ENCODE results near the gene FEM1C. TPM values are rescaled to one million over a fixed set of nuclear protein-coding genes. Genes with fewer than 3 reads are reported as not detected.

The FEM1C gene
- polyA plus RNA-seq, 1 experiment, result 14.1 TPM

GRCh38 chr5:115522832-115523403, 21.7 kb downstream of the FEM1C start:
- Histone ChIP-seq H3K27ac (ENCODE audit: low read depth, low read length) (no peak overlapping the region), H3K9me3 (ENCODE audit: control insufficient read depth, insufficient read depth, low read length) (no peaks in the 10 kb centered on the region), H3K4me3 (ENCODE audit: low read depth, low read length) (no peak overlapping the region), H3K27me3 (ENCODE audit: control insufficient read depth, insufficient read depth, low read length) (no peaks in the 10 kb centered on the region)
- POLR2A ChIA-PET, result no interaction called here
- CTCF ChIA-PET, result interaction anchor here (1.1 kb wide), 1 partner anchor 111 kb away, joined by 3 read pairs; no protein-coding TSS in a partner anchor
- no peak for TF ChIP-seq CTCF (IDR thresholded peaks at IDR 0.05; ENCODE audit: low read depth, low read length)
- no peak for DNase-seq (ENCODE audit: low read depth, low spot score)

GRCh38 chr5:115520191-115520590, 24.4 kb downstream of the FEM1C start:
- Histone ChIP-seq H3K27me3 (ENCODE audit: control insufficient read depth, insufficient read depth, low read length) (no peaks in the 10 kb centered on the region), H3K4me3 (ENCODE audit: low read depth, low read length) (no peak overlapping the region), H3K27ac (ENCODE audit: low read depth, low read length) (no peak overlapping the region), H3K9me3 (ENCODE audit: control insufficient read depth, insufficient read depth, low read length) (no peaks in the 10 kb centered on the region)
- no peak for DNase-seq (ENCODE audit: low read depth, low spot score)
- POLR2A ChIA-PET, result no interaction called here
- CTCF ChIA-PET, result interaction anchor here (2.0 kb wide), 1 partner anchor 12 kb away, joined by 8 read pairs; no protein-coding TSS in a partner anchor
- no peak for TF ChIP-seq CTCF (IDR thresholded peaks at IDR 0.05; ENCODE audit: low read depth, low read length)

- Histone ChIP-seq H3K27me3 (ENCODE audit: control insufficient read depth, insufficient read depth, low read length) (no peaks in the 10 kb centered on the region), H3K4me3 (ENCODE audit: low read depth, low read length) (no peak overlapping the region), H3K27ac (ENCODE audit: low read depth, low read length) (no peak overlapping the region), H3K9me3 (ENCODE audit: control insufficient read depth, insufficient read depth, low read length) (no peaks in the 10 kb centered on the region)
- POLR2A ChIA-PET, result no interaction called here
- DNase-seq (ENCODE audit: low read depth, low spot score), result no peak
- no peak for TF ChIP-seq CTCF (IDR thresholded peaks at IDR 0.05; ENCODE audit: low read depth, low read length)
- CTCF ChIA-PET, result interaction anchor here (0.6 to 1.1 kb wide), 3 partner anchors 8 to 167 kb away, joined by 3 to 5 read pairs (median 4); no protein-coding TSS in a partner anchor
Measured at GRCh38 chr5:115516372-115516771, 28.2 kb downstream of the FEM1C start.

- no peak overlapping the region for H3K27ac ChIP-seq (ENCODE audit: low read depth, low read length)
- H3K4me3 ChIP-seq (ENCODE audit: low read depth, low read length), result no peak overlapping the region
- CTCF ChIA-PET, result no interaction called here
- POLR2A ChIA-PET, result no interaction called here
- H3K27me3 ChIP-seq (ENCODE audit: control insufficient read depth, insufficient read depth, low read length), result no peaks in the 10 kb centered on the region
- no peaks in the 10 kb centered on the region for H3K9me3 ChIP-seq (ENCODE audit: control insufficient read depth, insufficient read depth, low read length)
- DNase-seq (ENCODE audit: low read depth, low spot score), result no peak
- TF ChIP-seq CTCF (IDR thresholded peaks at IDR 0.05; ENCODE audit: low read depth, low read length), result no peak
Measured at GRCh38 chr5:115514220-115514619, 30.4 kb downstream of the FEM1C start.

GRCh38 chr5:115511632-115512031, 32.9 kb downstream of the FEM1C start:
- Histone ChIP-seq H3K4me3 (ENCODE audit: low read depth, low read length) (no peak overlapping the region), H3K9me3 (ENCODE audit: control insufficient read depth, insufficient read depth, low read length) (no peaks in the 10 kb centered on the region), H3K27ac (ENCODE audit: low read depth, low read length) (no peak overlapping the region), H3K27me3 (ENCODE audit: control insufficient read depth, insufficient read depth, low read length) (no peaks in the 10 kb centered on the region)
- CTCF ChIA-PET, result no interaction called here
- TF ChIP-seq CTCF (IDR thresholded peaks at IDR 0.05; ENCODE audit: low read depth, low read length), result no peak
- DNase-seq (ENCODE audit: low read depth, low spot score), result no peak
- POLR2A ChIA-PET, result no interaction called here
